Measurements from ENCODE around the gene MTHFD2L. TPM values are rescaled to one million over a fixed set of nuclear protein-coding genes. Genes with fewer than 3 reads are reported as not detected.
A peak's percentile ranks its signal among the peaks of the same experiment; 100 is the strongest.

The MTHFD2L gene
- total and polyA plus RNA-seq, 9 of the 15 experiments (the other 6 are each of a cell fraction or from before 2014, with no cell fraction given), result 10.0 to 39.0 (median 26.0) TPM

- peak; percentile 3; the same call in 1 of the 2 replicates for TF ChIP-seq GMEB1 (CRISPR knock-in tag; IDR thresholded peaks at IDR 0.05)
- TF ChIP-seq SOX6 (IDR thresholded peaks at IDR 0.05), result peak; percentile 62
- TF ChIP-seq ZNF408 (CRISPR knock-in tag; IDR thresholded peaks at IDR 0.05; ENCODE audit: low read depth), result no peak
- TF ChIP-seq ZEB2 (IDR thresholded peaks at IDR 0.05), result peak; percentile 85
- 0 out of 2 replicates have a peak, but pooled peaks have one; percentile 31 for TF ChIP-seq SMARCA4 (IDR thresholded peaks at IDR 0.05)
- no peak for TF ChIP-seq TSHZ1 (CRISPR knock-in tag; IDR thresholded peaks at IDR 0.05)
- no peak for TF ChIP-seq HOMEZ (CRISPR knock-in tag; IDR thresholded peaks at IDR 0.05)
- TF ChIP-seq SIX5 (IDR thresholded peaks at IDR 0.05; ENCODE audit: borderline replicate concordance in 1 of 2, insufficient read depth in 1 of 2, low read depth in 1 of 2, low read length in 2 of 2), result no peak
- peak in 1 of 2 experiments; percentile 73; a peak in 2 of 4 replicates for TF ChIP-seq HDAC1 (IDR thresholded peaks at IDR 0.05)
- peak; percentile 82 for TF ChIP-seq TOE1 (IDR thresholded peaks at IDR 0.05; ENCODE audit: borderline replicate concordance)
- TF ChIP-seq TOE1 (CRISPR knock-in tag; IDR thresholded peaks at IDR 0.05; ENCODE audit: borderline replicate concordance, low read depth), result no peak
- no peak for TF ChIP-seq ZNF274 (IDR thresholded peaks at IDR 0.05; ENCODE audit: borderline replicate concordance, low read depth, low read length)
- TF ChIP-seq UBTF (IDR thresholded peaks at IDR 0.05; ENCODE audit: borderline replicate concordance in 1 of 2, low read depth in 2 of 2, low read length in 2 of 2), result peak; percentile 90 to 91
- no peak for TF ChIP-seq ZNF830 (CRISPR knock-in tag; IDR thresholded peaks at IDR 0.05)
- peak; percentile 37; the same call in 1 of the 2 replicates for TF ChIP-seq ZKSCAN1 (IDR thresholded peaks at IDR 0.05; ENCODE audit: low read depth, low read length)
- TF ChIP-seq THRAP3 (IDR thresholded peaks at IDR 0.05; ENCODE audit: borderline replicate concordance), result no peak
- TF ChIP-seq FOXA3 (CRISPR knock-in tag; conservative IDR thresholded peaks at IDR 0.05 in 1 of 2, IDR thresholded peaks at IDR 0.05 in 1 of 2), result no peak
Observed at GRCh38 chr4:74157561-74158465, at the start of gene MTHFD2L (continued).

Measured in K562 (cell line).